ENCODE results near the gene KLF13.

Gene KLF13

GRCh38 chr15:31316135-31316795 is 10.4 kb upstream of the KLF13 start:
- no peak for DNase-seq (ENCODE audit: low read depth)

- DNase-seq (ENCODE audit: low read depth), result no peak
These were observed 9.6 kb upstream of the KLF13 start for GRCh38 chr15:31317017-31317416.

GRCh38 chr15:31317421-31318327 is 9.0 kb upstream of the KLF13 start:
- DNase-seq (ENCODE audit: low read depth), result no peak

- DNase-seq (ENCODE audit: low read depth), result no peak
These were observed 8.2 kb upstream of the KLF13 start for GRCh38 chr15:31318429-31318828.

- DNase-seq (ENCODE audit: low read depth), result no peak
These were observed 6.6 kb upstream of the KLF13 start for GRCh38 chr15:31320022-31320421.

- DNase-seq (ENCODE audit: low read depth), result no peak
These were observed 5.2 kb upstream of the KLF13 start for GRCh38 chr15:31321418-31321817.

- DNase-seq (ENCODE audit: low read depth), result no peak
These were observed 4.1 kb upstream of the KLF13 start for GRCh38 chr15:31322504-31322903.

GRCh38 chr15:31323627-31324026 is 3.0 kb upstream of the KLF13 start:
- no peak for DNase-seq (ENCODE audit: low read depth)

GRCh38 chr15:31324186-31324585 is 2.4 kb upstream of the KLF13 start:
- no peak for DNase-seq (ENCODE audit: low read depth)

GRCh38 chr15:31324806-31325594 is 1.6 kb upstream of the KLF13 start:
- no peak for DNase-seq (ENCODE audit: low read depth)

GRCh38 chr15:31325595-31326155 is 960 bp upstream of the KLF13 start:
- DNase-seq (ENCODE audit: low read depth), result peak; percentile 55

- peak; percentile 51 for DNase-seq (ENCODE audit: low read depth)
These were observed 437 bp downstream of the KLF13 start for GRCh38 chr15:31326875-31327668.

- peak; percentile 65 for DNase-seq (ENCODE audit: low read depth)
These were observed 1.2 kb downstream of the KLF13 start for GRCh38 chr15:31327669-31328427.

- peak; percentile 70 for DNase-seq (ENCODE audit: low read depth)
These were observed 1.9 kb downstream of the KLF13 start for GRCh38 chr15:31328428-31328968.

GRCh38 chr15:31328969-31329639 is 2.5 kb downstream of the KLF13 start:
- DNase-seq (ENCODE audit: low read depth), result no peak

GRCh38 chr15:31329640-31330010 is 3.0 kb downstream of the KLF13 start:
- no peak for DNase-seq (ENCODE audit: low read depth)

GRCh38 chr15:31330111-31330785 is 3.6 kb downstream of the KLF13 start:
- DNase-seq (ENCODE audit: low read depth), result no peak

GRCh38 chr15:31330836-31331235 is 4.2 kb downstream of the KLF13 start:
- DNase-seq (ENCODE audit: low read depth), result no peak

GRCh38 chr15:31331389-31331788 is 4.8 kb downstream of the KLF13 start:
- no peak for DNase-seq (ENCODE audit: low read depth)

All from activated gamma-delta T cell treated with anti-CD3 and anti-CD28 coated beads, Interleukin-2, amount 50 U/mL, for 16 hours (primary cell).